OCI-LY1 (cell line): Measurements from ENCODE around the gene DHRS9.

Experiments used
- CTCF ChIP-seq: fragments of 200-600 bp; sonication (generic), shearing (Covaris generic); IDR thresholded peaks from 2 replicates; pipeline ENCODE4 v1.5.1; 2017; ENCODE audit warnings: mild to moderate bottlenecking, antibody characterized with exemption, low read length, moderate library complexity, mixed read lengths
- EZH2 ChIP-seq: fragments of 200-600 bp; sonication (generic), shearing (Covaris generic); IDR thresholded peaks from 2 replicates; pipeline ENCODE4 v1.8.0; 2017; ENCODE audit warnings: borderline replicate concordance, mixed run types, mild to moderate bottlenecking, antibody characterized with exemption, low read length, moderate library complexity, mixed read lengths

GRCh38 chr2:169104848-169105247 is 35.5 kb downstream of the DHRS9 start:
- TF ChIP-seq CTCF = no peak
- TF ChIP-seq EZH2 = no peak
